GM21528 (cell line): Measurements from ENCODE around the gene TANK.
A peak's percentile ranks its signal among the peaks of the same experiment; 100 is the strongest.
"Not testable (repeated sequence)": the region's sequence is repeated elsewhere in the genome, so short reads cannot be mapped to it uniquely, and the experiment has no call there.

Source experiments
- ATAC-seq: cut with Tn5 transposase; IDR thresholded peaks from one replicate; pipeline ENCODE4 v1.9.1; 2021; ENCODE audit warnings: mild to moderate bottlenecking, moderate library complexity; ENCODE audit not compliant: unreplicated experiment, low FRiP score

Gene TANK

GRCh38 chr2:161132384-161132783, 27.8 kb upstream of the TANK start:
- ATAC-seq = not testable (repeated sequence)

DNA sequence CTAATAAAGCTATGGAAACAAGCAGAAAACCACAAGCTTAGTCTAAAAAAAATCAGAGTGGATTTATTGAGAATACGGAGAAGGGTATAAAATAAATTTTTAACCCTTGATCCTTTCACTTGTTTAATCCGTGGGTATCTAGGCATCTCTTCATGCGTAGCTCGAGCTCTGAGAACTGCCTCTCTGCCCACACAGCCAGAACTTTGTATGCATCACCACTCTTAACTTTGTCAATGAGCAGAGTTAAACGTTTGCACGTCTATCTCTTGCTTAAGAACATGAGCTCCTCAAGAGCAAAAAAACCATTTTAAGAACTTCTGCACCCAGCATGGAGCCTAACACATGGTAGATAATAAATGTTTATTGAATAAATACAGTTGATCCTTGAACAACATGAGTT, 26.9 kb upstream of the TANK start:
- no peak for ATAC-seq

GRCh38 chr2:161134547-161135518, 25.4 kb upstream of the TANK start:
- ATAC-seq = no peak

DNA sequence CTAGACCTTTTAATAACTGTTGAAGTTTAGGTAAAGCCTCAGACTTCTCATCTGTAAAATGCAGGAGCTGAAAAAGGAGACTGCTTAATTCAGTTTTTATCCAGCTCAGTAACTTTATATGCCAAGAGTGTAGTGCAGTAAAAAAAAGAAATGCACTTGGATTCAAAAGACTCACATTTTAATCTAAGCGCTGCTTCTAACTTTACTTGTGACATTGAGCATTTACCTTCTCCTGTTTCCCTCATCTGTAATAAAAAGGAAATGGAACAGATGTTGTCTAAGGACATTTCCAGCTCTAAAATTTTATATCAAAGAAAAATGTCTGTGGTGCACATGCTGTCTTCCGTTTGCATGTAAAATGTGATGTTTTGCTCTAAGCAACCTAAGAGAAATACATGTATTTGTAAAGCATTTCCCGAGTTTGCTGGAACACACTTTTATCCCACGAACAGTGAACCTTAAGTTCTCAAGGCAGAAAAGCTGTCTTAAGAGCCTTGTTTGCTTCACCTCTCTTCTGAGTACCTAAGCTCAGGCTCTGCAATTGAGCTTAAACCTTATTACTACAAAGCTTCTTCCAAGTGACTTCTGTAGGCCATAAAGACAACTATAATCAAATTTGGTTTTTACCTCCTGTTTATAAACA, 24.2 kb upstream of the TANK start:
- ATAC-seq = no peak

DNA sequence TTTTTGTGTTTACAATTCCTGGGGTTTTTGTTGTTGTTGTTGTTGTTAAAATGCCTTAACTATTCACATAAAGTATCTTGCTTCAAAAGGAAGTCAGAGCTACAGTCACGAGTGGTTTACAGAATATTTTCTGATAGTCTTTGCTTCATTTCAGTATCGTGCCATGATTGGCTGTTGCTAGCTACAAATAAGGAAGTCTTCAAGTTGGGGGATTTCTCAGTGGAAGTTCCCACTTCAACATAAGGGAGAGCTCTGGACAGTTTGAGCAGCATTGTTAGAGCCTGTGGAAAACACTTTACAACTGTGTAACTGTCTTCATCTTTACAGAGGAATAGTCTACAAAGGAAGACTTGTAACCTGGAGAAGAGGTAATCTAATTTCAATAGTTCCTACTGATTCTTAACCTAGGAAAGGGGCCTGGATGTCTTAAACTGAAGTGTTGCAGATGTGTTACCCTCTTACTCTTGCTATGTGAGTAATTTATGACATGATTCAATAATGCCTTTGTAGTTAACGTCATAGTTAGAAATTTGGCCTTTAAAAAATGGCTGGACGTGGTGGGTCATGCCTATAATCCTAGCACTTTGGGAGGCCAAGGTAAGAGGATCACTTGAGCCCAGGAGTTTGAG, 23.4 kb upstream of the TANK start:
- ATAC-seq = peak; percentile 88

DNA sequence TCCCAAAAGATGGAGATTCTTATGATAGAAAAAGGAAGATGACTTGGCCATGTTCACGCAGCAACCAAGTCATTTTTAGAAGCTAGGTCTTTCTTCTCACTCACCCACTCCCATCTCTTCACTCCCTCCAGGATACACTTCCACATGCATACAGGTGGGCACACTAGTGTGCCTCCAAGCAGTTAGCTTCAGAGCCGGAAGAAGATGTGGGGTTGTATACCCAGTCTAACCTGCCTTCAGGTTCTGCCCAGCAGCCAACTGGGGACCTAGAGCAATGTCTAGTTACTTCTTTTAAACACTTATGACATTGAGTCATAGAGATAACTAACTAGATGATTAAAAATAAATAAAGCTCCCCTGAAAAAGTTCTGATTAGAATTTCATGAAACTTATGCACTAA, 21.8 kb upstream of the TANK start:
- no peak for ATAC-seq

- ATAC-seq = peak; percentile 32
These were observed 20.9 kb upstream of the TANK start for GRCh38 chr2:161139098-161139987.

GRCh38 chr2:161141033-161141432, 19.2 kb upstream of the TANK start:
- peak; percentile 43 for ATAC-seq

DNA sequence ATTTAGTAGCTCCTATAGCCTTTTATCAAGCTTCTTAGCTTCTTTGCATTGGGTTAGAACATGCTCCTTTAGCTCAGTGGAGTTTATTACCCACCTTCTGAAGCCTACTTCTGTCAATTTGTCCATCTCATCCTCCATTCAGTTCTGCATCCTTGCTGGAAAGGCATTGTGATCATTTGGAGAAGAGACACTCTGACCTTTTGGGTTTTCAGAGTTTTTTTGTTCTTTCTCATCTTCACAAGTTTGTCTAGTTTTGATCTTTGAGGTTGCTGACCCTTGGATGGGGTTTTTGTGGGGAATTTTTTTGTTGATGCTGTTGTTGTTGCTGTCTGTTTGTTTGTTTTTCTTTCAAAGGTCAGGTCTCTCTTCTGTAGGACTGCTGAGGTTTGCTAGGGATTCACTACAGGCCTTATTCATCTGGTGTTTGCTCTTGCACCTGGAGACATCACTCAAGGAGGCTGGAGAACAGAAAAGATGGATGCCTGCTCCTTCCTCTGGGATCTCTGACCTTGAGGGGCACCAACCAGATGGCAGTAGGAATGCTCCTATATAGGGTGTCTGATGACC, 13.9 kb upstream of the TANK start:
- no peak for ATAC-seq

DNA sequence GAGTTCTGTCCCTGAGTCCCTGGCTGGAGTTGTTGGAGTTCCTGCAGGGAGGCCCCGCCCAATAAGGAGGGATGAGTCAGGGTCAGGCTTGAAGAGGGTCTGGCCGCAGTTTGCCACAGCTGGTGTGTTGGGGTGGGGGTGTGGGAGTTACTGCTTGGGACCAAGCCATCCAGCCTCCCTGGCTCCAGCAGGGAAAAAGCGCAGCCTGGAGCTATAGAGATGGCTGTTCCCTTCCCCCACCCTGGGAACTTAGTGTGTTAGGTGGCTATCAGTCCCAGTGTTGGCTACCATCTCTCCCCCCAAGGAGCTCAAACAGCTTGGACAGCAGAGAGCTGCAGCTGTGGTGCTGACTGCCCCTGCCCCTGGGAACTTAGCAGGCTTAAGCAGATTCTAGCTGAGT, 13.2 kb upstream of the TANK start:
- ATAC-seq = no peak

GRCh38 chr2:161147856-161148255, 12.4 kb upstream of the TANK start:
- ATAC-seq = peak; percentile 64

- no peak for ATAC-seq
These were observed 9.5 kb upstream of the TANK start for GRCh38 chr2:161150704-161151103.

- no peak for ATAC-seq
These were observed 7.9 kb upstream of the TANK start for GRCh38 chr2:161152302-161152701.

DNA sequence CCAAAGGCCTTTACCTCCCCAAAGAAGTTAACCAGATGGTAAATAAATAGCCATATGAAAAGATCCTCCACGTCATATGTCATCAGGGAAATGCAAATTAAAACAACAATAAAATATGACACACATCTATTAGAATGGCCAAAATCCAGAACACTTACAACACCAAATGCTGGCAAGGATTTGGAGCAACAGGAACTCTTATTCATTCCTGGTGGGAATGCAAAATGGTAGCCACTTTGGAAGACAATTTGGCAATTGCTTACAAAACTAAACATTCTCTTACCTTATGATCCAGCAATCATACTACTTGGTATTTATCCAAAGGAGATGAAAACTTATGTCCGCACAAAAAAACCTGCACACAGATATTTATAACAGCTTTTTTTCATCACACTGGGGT, 1.3 kb upstream of the TANK start:
- no peak for ATAC-seq

GRCh38 chr2:161159456-161160225, 587 bp upstream of the TANK start:
- peak; percentile 0 for ATAC-seq

- ATAC-seq = peak; percentile 1
These were observed 962 bp downstream of the TANK start for GRCh38 chr2:161161074-161161706.

DNA sequence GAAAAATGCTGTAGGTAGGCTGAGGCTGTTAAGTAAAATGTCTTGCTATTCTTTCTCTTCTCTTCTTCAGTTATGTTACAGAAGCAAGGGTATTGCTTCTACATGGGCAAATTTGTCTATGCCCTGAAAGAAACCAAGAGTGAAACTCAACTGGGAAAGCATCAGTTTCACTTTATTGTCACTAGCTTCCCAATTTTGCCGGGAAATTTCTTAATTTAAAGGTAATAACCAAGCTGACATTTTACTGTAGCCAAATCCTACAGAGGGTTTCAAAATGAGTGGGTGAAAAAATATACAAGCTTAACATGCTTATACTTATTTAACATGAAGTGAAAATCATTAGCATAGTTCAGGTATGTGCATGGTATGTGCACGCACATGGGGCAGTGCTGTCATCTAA, 3.2 kb downstream of the TANK start:
- no peak for ATAC-seq

- no peak for ATAC-seq
These were observed 3.9 kb downstream of the TANK start for GRCh38 chr2:161164161-161164560.

DNA sequence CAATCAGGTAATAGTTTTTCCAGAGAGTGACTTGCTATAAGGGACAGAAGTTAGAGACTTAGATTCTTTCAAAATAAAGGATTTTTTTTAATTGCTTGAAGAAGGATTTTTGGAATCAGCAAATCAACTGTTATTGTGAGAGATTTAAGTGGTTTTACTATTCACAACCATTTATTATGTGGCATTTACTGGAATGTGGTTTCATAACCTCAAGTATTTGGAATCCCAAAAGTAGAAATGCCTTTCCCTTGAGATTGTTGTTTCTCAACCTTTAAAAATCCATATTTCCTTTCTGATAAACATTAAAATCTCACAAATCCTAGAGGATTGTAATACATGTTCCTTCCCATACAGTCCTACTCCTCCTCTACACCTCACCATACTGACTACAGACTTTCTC, 5.0 kb downstream of the TANK start:
- no peak for ATAC-seq
